H1 (cell line): ENCODE results near the gene TRIM64. TPM values are rescaled to one million over a fixed set of nuclear protein-coding genes. Genes with fewer than 3 reads are reported as not detected.
"Not testable (repeated sequence)": the region's sequence is repeated elsewhere in the genome, so short reads cannot be mapped to it uniquely, and the experiment has no call there.

Experiments
- CTCF ChIA-PET: fragments of 300-600 bp; sonication (Branson Sonifier 250); formaldehyde crosslinking; loops from one replicate; lab custom pipeline; 2021; ENCODE audit not compliant: partially characterized antibody; lab: Charles Lee
- POLR2A ChIA-PET: fragments of 300-600 bp; sonication (Branson Sonifier 250); formaldehyde crosslinking; loops from one replicate; lab custom pipeline; 2021; ENCODE audit warnings: inconsistent platforms; ENCODE audit not compliant: partially characterized antibody; lab: Charles Lee
- DNase-seq, 2 experiments: peaks; one replicate each; pipeline versions ENCODE4 v3.0.0 to v3.0.0-alpha.2; 2010 to 2022; ENCODE audit warnings: low spot score in 2 of 2, low read depth in 1 of 2, mixed read lengths in 1 of 2
- FAIRE-seq: peaks from 2 replicates; lab custom pipeline; 2011; peaks lifted over from hg19 to GRCh38; lab: Jason Lieb, UNC
- H2AFZ ChIP-seq: 2 replicates; pipeline ENCODE4 v1.8.1; 2012; ENCODE audit warnings: low read length, inconsistent platforms
- H2AK5ac ChIP-seq: 2 replicates; pipeline ENCODE4 v1.6.1; 2013; ENCODE audit warnings: low read depth, low read length
- H2BK120ac ChIP-seq: replicated peaks from 2 replicates; pipeline ENCODE3; 2013; ENCODE audit warnings: low read depth, low read length, inconsistent platforms
- H2BK12ac ChIP-seq: 2 replicates; pipeline ENCODE4 v1.6.1; 2013; ENCODE audit warnings: low read depth, low read length
- H2BK15ac ChIP-seq: 2 replicates; pipeline ENCODE4 v1.6.1; 2013; ENCODE audit warnings: low read length
- H2BK20ac ChIP-seq: 2 replicates; pipeline ENCODE4 v1.6.1; 2013; ENCODE audit warnings: low read length
- H2BK5ac ChIP-seq: 2 replicates; pipeline ENCODE4 v1.6.1; 2013; ENCODE audit warnings: low read depth, low read length
- H3K14ac ChIP-seq: 2 replicates; pipeline ENCODE4 v1.6.1; 2013; ENCODE audit warnings: inconsistent platforms; ENCODE audit not compliant: insufficient read length
- H3K18ac ChIP-seq: 2 replicates; pipeline ENCODE4 v1.6.1; 2013; ENCODE audit warnings: low read length; ENCODE audit errors: extremely low read depth
- H3K23ac ChIP-seq: 2 replicates; pipeline ENCODE4 v1.6.1; 2013; ENCODE audit warnings: inconsistent platforms; ENCODE audit not compliant: insufficient read length
- H3K23me2 ChIP-seq: 2 replicates; pipeline ENCODE4 v1.6.1; 2013; ENCODE audit warnings: low read depth, low read length
- H3K27ac ChIP-seq: 2 replicates; pipeline ENCODE4 v1.6.1; 2011; ENCODE audit warnings: low read depth, low read length, inconsistent platforms
- H3K27me3 ChIP-seq, 4 experiments: replicated peaks in 1 of 4; 1 replicate in 1 of 4; 2 replicates in 3 of 4; pipeline versions ENCODE4 v1.6.1 to v1.8.1; 2011 to 2013; ENCODE audit warnings: low read length in 3 of 4, mild to moderate bottlenecking in 3 of 4, inconsistent platforms in 2 of 4, mixed read lengths in 2 of 4, moderate library complexity in 1 of 4; ENCODE audit not compliant: control insufficient read depth in 3 of 4, insufficient read depth in 3 of 4; ENCODE audit errors: extremely low read depth in 1 of 4
- H3K36me3 ChIP-seq, 4 experiments: 2 replicates each; pipeline versions ENCODE4 v1.6.1 to v1.8.1; 2011 to 2013; ENCODE audit warnings: mild to moderate bottlenecking in 4 of 4, low read length in 3 of 4, moderate library complexity in 2 of 4, control low read depth in 1 of 4, inconsistent platforms in 1 of 4; ENCODE audit not compliant: insufficient read depth in 4 of 4, control insufficient read depth in 2 of 4
- H3K4ac ChIP-seq: replicated peaks from 2 replicates; pipeline ENCODE3; 2013; ENCODE audit warnings: low read length, low read depth, mixed read lengths, inconsistent platforms; ENCODE audit not compliant: insufficient read length
- H3K4me1 ChIP-seq, 4 experiments: replicated peaks in 1 of 4; 1 replicate in 1 of 4; 2 replicates in 3 of 4; pipeline versions ENCODE4 v1.6.1 to v1.8.1; 2011 to 2013; ENCODE audit warnings: low read length in 3 of 4, inconsistent platforms in 2 of 4, mixed read lengths in 1 of 4; ENCODE audit not compliant: insufficient read depth in 4 of 4, control insufficient read depth in 3 of 4
- H3K4me2 ChIP-seq, 2 experiments: 2 replicates each; pipeline versions ENCODE4 v1.6.1 to v1.8.1; 2011 to 2013; ENCODE audit warnings: low read depth in 2 of 2, low read length in 2 of 2, control low read depth in 1 of 2, inconsistent platforms in 1 of 2, mild to moderate bottlenecking in 1 of 2; ENCODE audit not compliant: insufficient read depth in 1 of 2
- H3K4me3 ChIP-seq, 4 experiments: fragments of 200-600, 300-600 bp in 1 of 4; sonication (generic), shearing (Covaris generic), sonication (Bioruptor Twin) in 1 of 4; 2 replicates each; pipeline versions ENCODE4 v1.5.1 to v1.8.1; 2011 to 2016; ENCODE audit warnings: low read length in 4 of 4, low read depth in 3 of 4, control low read depth in 2 of 4, inconsistent platforms in 2 of 4, mild to moderate bottlenecking in 2 of 4, mixed read lengths in 1 of 4, moderate library complexity in 1 of 4; ENCODE audit not compliant: insufficient read depth in 2 of 4; ENCODE audit errors: extremely low read depth in 1 of 4
- H3K56ac ChIP-seq: replicated peaks from 2 replicates; pipeline ENCODE3; 2013; ENCODE audit warnings: low read depth, mild to moderate bottlenecking, mixed read lengths, low read length, inconsistent platforms; ENCODE audit not compliant: insufficient read length
- H3K79me1 ChIP-seq: 2 replicates; pipeline ENCODE4 v1.6.1; 2013; ENCODE audit warnings: low read depth, low read length, control low read depth
- H3K79me2 ChIP-seq, 2 experiments: 2 replicates each; pipeline versions ENCODE4 v1.6.1 to v1.8.1; 2012 to 2013; ENCODE audit warnings: low read length in 2 of 2, mild to moderate bottlenecking in 2 of 2, inconsistent platforms in 1 of 2; ENCODE audit not compliant: insufficient read depth in 2 of 2, control insufficient read depth in 1 of 2
- H3K9ac ChIP-seq, 4 experiments: replicated peaks in 1 of 4; 1 replicate in 1 of 4; 2 replicates in 3 of 4; pipeline versions ENCODE4 v1.6.1 to v1.8.1; 2011 to 2013; ENCODE audit warnings: low read depth in 3 of 4, low read length in 3 of 4, control low read depth in 2 of 4, mild to moderate bottlenecking in 2 of 4, moderate library complexity in 2 of 4, inconsistent platforms in 1 of 4; ENCODE audit errors: extremely low read depth in 1 of 4
- H3K9me3 ChIP-seq, 2 experiments: 2 replicates each; pipeline versions ENCODE4 v1.6.1 to v1.8.1; 2012 to 2013; ENCODE audit warnings: mild to moderate bottlenecking in 2 of 2, moderate library complexity in 2 of 2, control low read depth in 1 of 2, inconsistent platforms in 1 of 2, low read depth in 1 of 2, low read length in 1 of 2, mixed read lengths in 1 of 2; ENCODE audit not compliant: insufficient read depth in 2 of 2
- H4K20me1 ChIP-seq, 2 experiments: replicated peaks in 1 of 2; 2 replicates each; pipeline versions ENCODE3 to v1.8.1; 2011 to 2013; ENCODE audit warnings: inconsistent platforms in 2 of 2, low read length in 2 of 2, mild to moderate bottlenecking in 1 of 2; ENCODE audit not compliant: insufficient read depth in 2 of 2, control insufficient read depth in 1 of 2
- H4K5ac ChIP-seq: 2 replicates; pipeline ENCODE4 v1.6.1; 2013; ENCODE audit warnings: low read length, low read depth, mixed read lengths, inconsistent platforms; ENCODE audit not compliant: insufficient read length
- H4K8ac ChIP-seq: 2 replicates; pipeline ENCODE4 v1.8.0; 2013; ENCODE audit warnings: mild to moderate bottlenecking, moderate library complexity, low read length, inconsistent platforms; ENCODE audit not compliant: insufficient read depth; ENCODE audit errors: extremely low read depth
- H4K91ac ChIP-seq: replicated peaks from 2 replicates; pipeline ENCODE3; 2013; ENCODE audit warnings: low read length, mixed read lengths, inconsistent platforms; ENCODE audit not compliant: insufficient read length
- WGBS, 2 experiments: shearing (Covaris generic) in 1 of 2; methylation state at CpG; one replicate each; pipeline versions ENCODE4 v1.1.6 to v1.1.7; 2013 to 2015; ENCODE audit warnings: low lambda C conversion rate in 2 of 2, mixed read lengths in 2 of 2, inconsistent platforms in 1 of 2, low coverage in 1 of 2, missing lambda C conversion rate in 1 of 2; ENCODE audit not compliant: insufficient replicate concordance in 2 of 2, insufficient coverage in 1 of 2, insufficient read length in 1 of 2; ENCODE audit errors: extremely low coverage in 1 of 2, missing lambda C conversion rate in 1 of 2; 5-methylcytosine and 5-hydroxymethylcytosine counted together
- long read RNA-seq, 2 experiments: library from RNA in 1 of 2; library from capped mRNA in 1 of 2; stranded (forward); transcript quantifications; one replicate each; pipeline ENCODE4 v2.0.0, GENCODE V29; 2021; ENCODE audit warnings: inconsistent platforms in 1 of 2
- polyA minus RNA-seq, 3 experiments: library from RNA; depleted of rRNA, polyadenylated mRNA; stranded (reverse); fragments of >200 nt; gene quantifications; 1 replicate in 2 of 3; 2 replicates in 1 of 3; pipeline ENCODE4 v1.2.3, GENCODE V29; 2011
- polyA plus RNA-seq, 7 experiments: library from polyadenylated mRNA; depleted of rRNA in 3 of 7; stranded (reverse) in 5 of 7; unstranded in 2 of 7; fragments of >200 nt in 5 of 7; fragments of 200-250 nt in 2 of 7; gene quantifications; 1 replicate in 5 of 7; 2 replicates in 1 of 7; 4 replicates in 1 of 7; pipeline versions ENCODE4 v1.2.1 to v1.2.3, GENCODE V29; 2011 to 2013; ENCODE audit warnings: missing spikeins in 2 of 7, mixed read lengths in 2 of 7
- total RNA-seq: library from RNA; stranded (reverse); fragmentation: NEBNext Ultra II Directional; extraction: Animal tissue kit (Norgen Biotek cat#: 25700); gene quantifications from 2 replicates; pipeline ENCODE4 v1.2.1, GENCODE V29; 2021

TRIM64 gene, protein sequence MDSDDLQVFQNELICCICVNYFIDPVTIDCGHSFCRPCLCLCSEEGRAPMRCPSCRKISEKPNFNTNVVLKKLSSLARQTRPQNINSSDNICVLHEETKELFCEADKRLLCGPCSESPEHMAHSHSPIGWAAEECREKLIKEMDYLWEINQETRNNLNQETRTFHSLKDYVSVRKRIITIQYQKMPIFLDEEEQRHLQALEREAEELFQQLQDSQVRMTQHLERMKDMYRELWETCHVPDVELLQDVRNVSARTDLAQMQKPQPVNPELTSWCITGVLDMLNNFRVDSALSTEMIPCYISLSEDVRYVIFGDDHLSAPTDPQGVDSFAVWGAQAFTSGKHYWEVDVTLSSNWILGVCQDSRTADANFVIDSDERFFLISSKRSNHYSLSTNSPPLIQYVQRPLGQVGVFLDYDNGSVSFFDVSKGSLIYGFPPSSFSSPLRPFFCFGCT
- not detected in 2 replicates for total RNA-seq
- not detected in 2 replicates for polyA plus RNA-seq (2011; rRNA removed)
- not detected for polyA plus RNA-seq (2011; cell fraction: cytosol; rRNA removed)
- not detected for polyA plus RNA-seq (2011; cell fraction: nucleus; rRNA removed)
- polyA plus RNA-seq (2012, experiment 1 of 2): not detected in 4 replicates
- polyA plus RNA-seq (2012, experiment 2 of 2): not detected
- polyA plus RNA-seq (2013, experiment 1 of 2): not detected
- polyA plus RNA-seq (2013, experiment 2 of 2): not detected
- polyA minus RNA-seq (2011; rRNA and poly(A)+ RNA removed): not detected in 2 replicates
- polyA minus RNA-seq (2011; cell fraction: cytosol; rRNA and poly(A)+ RNA removed): not detected
- not detected for polyA minus RNA-seq (2011; cell fraction: nucleus; rRNA and poly(A)+ RNA removed)
- long read RNA-seq, experiment 1: 0 reads
- long read RNA-seq, experiment 2: 0 reads

DNA sequence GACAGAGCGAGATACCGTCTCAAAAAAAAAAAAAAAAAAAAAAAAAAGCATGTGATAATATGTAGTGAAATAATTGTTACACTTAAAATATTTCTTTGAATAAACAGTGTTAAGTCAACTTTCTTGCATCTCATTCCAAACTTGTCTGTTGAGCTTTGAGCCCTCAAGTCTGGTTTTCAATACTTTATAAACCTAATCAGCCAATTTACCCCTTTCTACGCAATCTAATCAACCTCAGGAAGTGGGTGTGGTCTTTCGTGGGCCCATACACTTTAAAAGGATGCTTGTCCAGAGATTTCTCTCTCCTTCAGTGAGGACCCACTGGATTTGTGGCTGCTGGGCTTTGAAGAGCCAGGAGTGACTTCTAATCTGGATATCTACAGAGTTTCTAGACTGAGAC lies at the start of gene TRIM64:
TRIM64 (plus strand) TSS at position 301 of the 400 bp plus-strand sequence. CDS start 2,467 bp downstream, outside the sequence.
- H3K79me1 ChIP-seq, DNase-seq, H2BK20ac ChIP-seq, H3K56ac ChIP-seq, H3K14ac ChIP-seq, H2BK120ac ChIP-seq, H3K27ac ChIP-seq, H3K27me3 ChIP-seq, H2BK15ac ChIP-seq, H4K91ac ChIP-seq, H2BK5ac ChIP-seq, H3K23ac ChIP-seq, H3K79me2 ChIP-seq, H2BK12ac ChIP-seq, POLR2A ChIA-PET, H4K20me1 ChIP-seq, H3K4me2 ChIP-seq, H4K8ac ChIP-seq, H2AK5ac ChIP-seq, CTCF ChIA-PET, H3K4me1 ChIP-seq, H3K4ac ChIP-seq, H4K5ac ChIP-seq, H2AFZ ChIP-seq, H3K9me3 ChIP-seq, H3K18ac ChIP-seq, H3K23me2 ChIP-seq, H3K36me3 ChIP-seq, H3K4me3 ChIP-seq, H3K9ac ChIP-seq, FAIRE-seq: not testable (repeated sequence)
- WGBS, 2 experiments: no CpG with 5 or more reads among the region's 4 CpGs
